ENCODE results near the gene KCNJ9.
A peak's percentile ranks its signal among the peaks of the same experiment; 100 is the strongest.

The KCNJ9 gene

GRCh38 chr1:160056648-160057169 lies 24.6 kb upstream of the KCNJ9 start:
- no peak for TF ChIP-seq CTCF (IDR thresholded peaks at IDR 0.05; ENCODE audit: insufficient read depth, low read depth, low read length, missing control alignments)
- DNase-seq (ENCODE audit: low read depth), result no peak
- H3K4me3 ChIP-seq (ENCODE audit: low read length), result no peak overlapping the region

GRCh38 chr1:160058087-160058486 lies 23.3 kb upstream of the KCNJ9 start:
- TF ChIP-seq CTCF (IDR thresholded peaks at IDR 0.05; ENCODE audit: insufficient read depth, low read depth, low read length, missing control alignments), result no peak
- no peak overlapping the region for H3K4me3 ChIP-seq (ENCODE audit: low read length)
- peak; percentile 18 for DNase-seq (ENCODE audit: low read depth)

- peak; percentile 39 for DNase-seq (ENCODE audit: low read depth)
- no peak for TF ChIP-seq CTCF (IDR thresholded peaks at IDR 0.05; ENCODE audit: insufficient read depth, low read depth, low read length, missing control alignments)
- H3K4me3 ChIP-seq (ENCODE audit: low read length), result no peak overlapping the region
These were observed 19.7 kb upstream of the KCNJ9 start for GRCh38 chr1:160061369-160062229.

- no peak overlapping the region for H3K4me3 ChIP-seq (ENCODE audit: low read length)
- no peak for DNase-seq (ENCODE audit: low read depth)
- no peak for TF ChIP-seq CTCF (IDR thresholded peaks at IDR 0.05; ENCODE audit: insufficient read depth, low read depth, low read length, missing control alignments)
These were observed 19.2 kb upstream of the KCNJ9 start for GRCh38 chr1:160062230-160062532.

GRCh38 chr1:160063176-160063575 lies 18.2 kb upstream of the KCNJ9 start:
- DNase-seq (ENCODE audit: low read depth), result no peak
- TF ChIP-seq CTCF (IDR thresholded peaks at IDR 0.05; ENCODE audit: insufficient read depth, low read depth, low read length, missing control alignments), result no peak
- H3K4me3 ChIP-seq (ENCODE audit: low read length), result no peak overlapping the region

- TF ChIP-seq CTCF (IDR thresholded peaks at IDR 0.05; ENCODE audit: insufficient read depth, low read depth, low read length, missing control alignments), result no peak
- DNase-seq (ENCODE audit: low read depth), result no peak
- H3K4me3 ChIP-seq (ENCODE audit: low read length), result no peak overlapping the region
These were observed 17.2 kb upstream of the KCNJ9 start for GRCh38 chr1:160064164-160064563.

GRCh38 chr1:160064746-160065145 lies 16.6 kb upstream of the KCNJ9 start:
- no peak overlapping the region for H3K4me3 ChIP-seq (ENCODE audit: low read length)
- TF ChIP-seq CTCF (IDR thresholded peaks at IDR 0.05; ENCODE audit: insufficient read depth, low read depth, low read length, missing control alignments), result no peak
- no peak for DNase-seq (ENCODE audit: low read depth)

Data from epithelial cell of esophagus (primary cell).